ENCODE measurements around the gene MSL3B.

Gene MSL3B

DNA sequence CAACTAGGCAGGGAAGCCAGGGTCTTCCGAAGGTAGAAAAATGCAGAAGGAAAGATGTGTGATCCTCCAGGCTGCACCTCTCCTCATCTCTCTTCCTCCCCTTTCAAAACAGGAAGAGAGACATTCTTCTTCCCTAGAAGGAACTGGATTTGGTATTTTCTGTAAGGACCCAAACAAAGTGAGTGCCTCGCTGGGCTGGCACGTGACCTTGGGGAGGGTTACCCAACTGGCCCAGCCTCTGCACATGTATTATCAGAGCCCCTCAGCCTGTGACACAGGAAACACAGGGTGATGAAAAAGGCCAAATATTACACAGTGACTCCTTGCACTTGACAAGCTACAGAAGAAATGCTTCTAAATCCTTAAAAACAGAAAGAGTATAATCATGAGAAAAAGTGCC lies 16.1 kb downstream of the MSL3B start:
- DNase-seq, result no peak

DNA sequence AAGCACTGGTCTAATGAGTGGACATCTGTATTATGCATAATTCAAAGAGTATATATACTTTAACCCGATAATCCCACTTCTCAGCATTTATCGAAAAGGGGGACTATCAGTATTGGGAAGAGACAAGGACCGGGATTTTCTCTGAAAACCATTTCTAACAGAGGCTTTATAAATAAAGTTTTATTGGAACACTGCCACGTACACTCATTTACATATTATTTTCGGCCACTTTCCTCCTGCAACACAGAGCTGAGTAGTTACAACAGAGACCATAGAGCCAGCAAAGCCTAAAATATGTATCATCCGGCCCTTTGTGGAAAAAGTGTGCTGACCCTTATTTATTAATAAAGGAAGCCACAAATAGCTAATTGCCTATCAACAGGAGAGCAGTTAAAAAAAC lies 17.0 kb downstream of the MSL3B start:
- DNase-seq, result no peak

DNA sequence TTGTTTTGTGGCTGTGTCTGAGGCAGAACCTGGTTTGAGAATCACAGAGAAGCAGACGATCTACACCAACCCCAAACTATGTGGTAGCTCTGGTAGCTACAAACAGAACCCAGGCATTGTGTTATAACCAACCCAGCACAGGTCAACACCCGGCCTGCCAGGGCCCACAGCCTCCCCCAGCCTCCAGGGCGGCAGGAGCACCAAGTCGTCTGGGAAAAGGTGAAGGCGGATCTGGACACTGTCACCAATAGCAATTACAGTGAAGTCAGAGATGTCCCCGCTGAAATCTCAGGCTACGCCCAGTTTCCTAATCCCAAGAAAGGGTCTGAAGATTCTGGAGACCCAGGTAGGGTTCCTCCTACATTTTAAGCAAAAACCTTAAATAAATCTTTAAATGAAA lies 17.4 kb downstream of the MSL3B start:
- DNase-seq, result no peak

DNA sequence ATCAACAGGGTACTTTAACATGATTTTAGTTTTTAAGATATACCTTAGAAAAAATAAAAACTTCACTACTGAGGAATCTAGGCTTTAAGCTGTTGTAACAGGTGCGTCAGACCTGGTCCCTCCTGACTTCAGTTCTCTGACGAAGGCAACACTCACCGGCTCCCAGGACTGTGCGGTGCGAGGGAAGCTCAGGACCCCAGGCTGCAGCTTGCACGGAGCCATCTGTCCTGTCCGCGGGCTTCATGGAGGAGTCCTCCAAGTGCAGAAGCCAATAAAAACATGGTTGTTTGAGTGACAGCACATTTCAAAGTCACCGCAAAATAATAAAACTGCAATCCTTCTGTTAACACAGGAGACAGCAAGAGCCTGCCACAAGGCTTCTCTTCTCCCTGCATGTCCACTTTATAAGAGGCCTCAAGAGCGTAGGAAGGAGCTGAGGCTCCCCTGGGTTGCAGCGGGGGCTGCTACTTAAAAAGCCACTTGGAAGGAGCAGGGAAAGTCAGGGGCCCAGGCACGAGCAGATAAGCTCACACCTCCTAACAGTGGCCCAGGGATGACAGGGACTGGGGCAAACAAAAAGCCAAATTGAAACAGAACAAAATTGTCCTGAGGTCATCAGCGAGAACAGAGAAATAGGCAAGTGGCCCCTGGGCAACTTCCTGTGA lies 18.4 kb downstream of the MSL3B start:
- no peak for DNase-seq

DNA sequence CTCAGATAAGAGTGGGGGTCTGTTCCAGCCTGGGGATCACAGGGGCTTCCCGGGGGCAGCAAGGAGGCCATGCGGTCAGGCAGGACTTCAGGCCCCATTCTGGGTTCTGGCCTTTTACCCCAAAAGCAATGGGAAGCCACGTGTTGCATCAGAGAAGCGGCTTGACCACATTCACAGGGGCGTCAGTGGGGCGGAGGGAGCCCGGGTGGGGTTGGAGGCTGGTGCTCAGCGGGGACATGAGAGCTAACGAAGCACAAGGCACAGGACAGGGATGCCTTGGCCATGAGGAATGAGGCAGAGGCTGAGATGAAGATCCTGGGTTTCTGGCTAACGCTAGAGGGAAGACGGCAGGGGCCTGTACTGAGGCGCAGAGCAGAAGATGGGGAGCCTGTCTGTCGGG lies 19.9 kb downstream of the MSL3B start:
- DNase-seq, result no peak

DNA sequence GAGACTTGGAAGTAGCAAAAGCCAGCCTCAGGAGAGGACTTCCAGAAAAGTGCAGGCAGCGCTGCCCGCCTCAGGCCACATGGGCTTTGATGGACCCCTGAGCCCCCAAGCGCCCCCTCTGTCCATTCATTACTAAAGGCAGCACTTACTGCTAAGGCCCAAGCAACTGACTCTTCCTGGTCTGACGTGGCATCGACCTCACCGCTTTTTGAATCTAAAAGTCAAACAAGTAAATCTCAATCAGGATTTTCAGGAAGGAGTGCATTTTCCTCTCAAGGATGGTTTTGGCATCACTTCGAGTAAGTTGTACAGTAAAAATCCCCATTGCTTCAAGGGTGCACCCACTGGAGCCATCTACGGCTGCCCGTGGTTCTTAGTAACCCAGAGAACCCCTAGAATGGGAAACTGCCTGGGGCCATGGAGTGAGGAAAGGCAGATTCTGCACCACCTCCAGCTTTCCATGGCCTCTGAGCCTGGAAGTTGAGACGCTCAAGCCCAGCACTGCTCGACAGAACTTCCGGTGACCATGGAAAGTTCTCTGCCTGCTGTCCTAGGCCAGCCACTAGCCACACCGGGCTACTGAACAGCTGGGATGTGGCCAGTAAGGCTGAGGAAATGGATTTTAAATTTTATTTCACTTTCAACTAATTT lies 20.8 kb downstream of the MSL3B start:
- no peak for DNase-seq

DNA sequence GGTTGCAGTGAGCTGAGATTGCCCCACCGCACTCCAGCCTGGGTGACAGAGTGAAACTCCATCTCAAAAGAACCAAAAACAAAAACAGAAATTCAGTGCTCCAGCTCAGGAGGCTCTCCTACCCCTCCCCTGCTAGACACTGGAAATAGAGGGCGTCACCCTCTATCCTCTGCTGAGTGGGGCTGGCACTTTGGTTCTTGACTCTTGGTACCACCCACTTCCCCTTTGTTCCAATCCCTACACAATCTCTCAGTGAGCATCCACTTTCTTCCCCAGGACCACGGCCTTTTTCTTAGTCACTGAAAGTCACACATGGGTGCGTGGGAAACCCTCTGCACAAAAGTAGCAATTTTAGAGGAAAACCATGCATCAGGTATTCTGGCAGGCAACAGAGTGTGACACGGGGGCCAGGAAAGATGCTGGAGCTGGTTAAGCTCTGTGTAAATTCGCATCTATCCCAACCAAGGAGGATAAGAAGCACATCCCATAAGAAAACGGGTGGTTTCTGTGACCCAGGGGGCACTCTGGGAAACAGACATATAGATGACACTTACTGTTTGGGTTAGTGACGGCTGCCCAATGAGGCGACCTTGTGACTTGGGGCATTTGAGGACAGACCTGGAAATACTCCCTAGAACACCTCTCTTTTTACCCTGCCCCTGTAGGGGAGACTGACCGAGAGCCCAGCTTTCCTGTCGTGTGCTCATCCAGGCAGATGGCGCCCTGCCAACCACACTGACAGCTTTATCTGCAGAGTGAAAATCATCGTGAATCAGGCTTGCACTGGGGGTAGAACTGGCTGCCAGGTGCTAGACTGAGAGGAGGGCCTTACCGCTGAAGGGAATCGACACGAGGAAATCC lies 21.6 kb downstream of the MSL3B start:
- DNase-seq, result no peak

DNA sequence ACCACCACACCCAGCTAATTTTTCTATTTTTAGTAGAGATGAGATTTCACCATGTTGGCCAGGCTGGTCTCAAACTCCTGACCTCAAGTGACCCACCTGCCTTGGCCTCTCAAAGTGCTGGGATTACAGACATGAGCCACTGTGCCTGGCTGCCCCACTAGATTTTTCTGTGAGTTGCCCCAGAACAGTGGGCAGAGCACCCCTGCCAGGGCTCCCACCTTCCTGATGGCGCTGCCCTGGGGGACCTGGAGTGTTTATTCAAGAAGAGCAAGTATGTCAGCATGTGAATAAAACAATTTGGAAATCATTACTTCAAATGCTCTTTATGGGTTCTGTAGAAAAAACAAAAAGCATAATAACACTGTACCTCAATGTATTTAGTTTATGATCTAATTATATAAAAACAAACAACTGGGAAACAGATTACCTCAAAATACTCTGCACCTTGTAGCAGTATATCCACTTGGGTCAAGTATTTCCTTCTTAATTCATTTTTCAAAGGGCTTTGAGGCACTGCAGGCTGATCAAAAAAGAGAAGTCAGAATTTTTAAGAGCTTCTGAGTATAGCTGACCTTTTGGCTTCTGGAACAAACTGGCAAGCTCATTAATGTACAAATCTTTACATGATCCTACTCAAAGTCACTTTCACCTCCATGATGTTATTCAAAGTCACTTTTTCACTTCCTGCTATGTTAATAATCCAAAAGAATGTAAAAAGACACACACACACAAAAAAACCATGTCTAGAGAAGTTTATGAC lies 22.7 kb downstream of the MSL3B start:
- no peak for DNase-seq

DNA sequence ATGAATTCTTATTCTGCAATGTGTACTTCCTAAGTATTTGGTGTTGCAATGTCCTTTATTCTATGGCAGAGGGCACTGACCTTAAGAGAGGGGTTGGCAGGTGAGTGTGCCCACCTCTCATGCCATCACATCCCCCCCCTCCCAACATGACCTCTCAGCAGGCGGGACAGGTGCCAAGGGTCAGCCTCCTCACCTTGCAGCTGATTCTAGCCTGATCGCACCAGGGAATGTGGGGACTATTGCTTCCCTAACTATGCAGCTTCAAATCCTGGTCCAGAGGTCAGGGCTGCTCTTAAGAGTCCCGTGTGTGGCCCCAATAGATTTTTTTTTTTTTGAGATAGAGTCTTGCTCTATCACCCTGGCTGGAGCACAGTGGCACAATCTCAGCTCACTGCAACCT lies 23.4 kb downstream of the MSL3B start:
- no peak for DNase-seq

DNA sequence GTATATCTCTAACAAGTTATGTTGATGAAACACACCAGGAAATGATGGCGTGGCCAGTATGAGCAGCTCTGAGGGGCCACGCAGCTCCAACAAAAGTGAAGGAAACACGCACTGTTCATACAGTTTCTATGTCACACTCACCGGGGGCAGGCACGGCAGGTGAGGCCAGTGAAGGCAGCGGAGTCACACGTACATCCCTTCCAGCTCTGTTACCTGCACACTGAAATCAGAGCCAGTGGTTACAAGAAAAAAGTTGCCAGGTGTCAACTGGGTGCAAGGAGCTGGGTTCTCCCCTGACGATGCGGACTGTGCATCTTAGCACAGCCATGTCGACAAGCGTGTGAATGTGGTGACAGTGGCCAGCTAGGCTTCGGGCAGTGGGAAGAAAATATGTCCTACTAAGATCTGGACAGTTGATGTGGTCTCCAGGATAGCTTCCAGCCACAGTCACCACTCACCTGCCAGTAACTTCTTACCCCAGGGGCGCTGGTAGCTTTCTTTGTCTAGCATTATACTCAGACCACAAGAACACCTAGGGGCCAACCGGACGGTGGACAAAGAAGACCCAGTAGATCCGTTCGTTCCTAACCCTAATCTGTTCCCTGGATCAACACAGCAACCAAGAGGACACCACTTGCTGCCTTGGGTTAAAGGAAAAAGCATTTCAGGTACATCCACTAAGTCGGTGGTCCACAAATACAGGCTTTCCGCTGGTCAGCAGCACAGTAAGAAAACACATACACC lies 23.9 kb downstream of the MSL3B start:
- no peak for DNase-seq

DNA sequence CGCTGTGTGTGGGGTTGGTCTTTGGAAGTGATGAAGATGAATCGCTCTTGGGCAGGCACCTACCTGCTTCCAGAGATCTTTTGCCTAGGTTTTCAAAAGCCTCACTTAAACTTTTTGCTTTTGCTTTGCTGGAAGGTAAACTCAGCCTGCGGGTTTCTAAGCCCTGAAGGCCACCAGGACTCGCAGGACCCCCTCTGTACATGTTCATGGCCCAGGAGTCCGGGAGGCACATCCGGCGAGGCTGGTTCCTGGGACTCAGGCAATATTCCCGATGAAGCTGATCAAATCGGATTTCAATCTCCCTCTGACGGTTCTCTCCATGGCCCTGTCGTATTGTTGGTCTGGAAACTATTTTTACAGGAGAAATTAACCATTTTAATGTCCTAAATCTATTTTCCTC lies 27.0 kb downstream of the MSL3B start:
- no peak for DNase-seq

DNA sequence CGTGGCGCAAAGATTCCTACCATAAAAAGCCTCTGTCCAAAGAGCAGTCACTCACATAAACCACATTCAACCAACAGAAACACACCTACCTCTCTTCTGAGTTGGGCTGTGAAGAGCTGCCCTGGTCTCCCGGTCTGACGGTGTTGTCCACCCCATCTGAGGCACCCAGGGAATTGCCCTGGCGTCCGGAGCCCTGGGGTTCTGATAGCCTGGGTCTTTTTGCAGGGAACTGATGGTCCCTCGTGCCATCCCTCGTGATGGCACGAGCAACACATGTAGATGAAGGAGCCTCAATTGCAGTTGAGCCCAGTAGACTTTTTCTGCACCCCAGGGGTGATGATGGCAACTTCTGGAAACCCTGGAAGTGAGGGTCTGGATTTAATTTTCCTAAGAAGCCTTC lies 27.7 kb downstream of the MSL3B start:
- DNase-seq, result no peak

DNA sequence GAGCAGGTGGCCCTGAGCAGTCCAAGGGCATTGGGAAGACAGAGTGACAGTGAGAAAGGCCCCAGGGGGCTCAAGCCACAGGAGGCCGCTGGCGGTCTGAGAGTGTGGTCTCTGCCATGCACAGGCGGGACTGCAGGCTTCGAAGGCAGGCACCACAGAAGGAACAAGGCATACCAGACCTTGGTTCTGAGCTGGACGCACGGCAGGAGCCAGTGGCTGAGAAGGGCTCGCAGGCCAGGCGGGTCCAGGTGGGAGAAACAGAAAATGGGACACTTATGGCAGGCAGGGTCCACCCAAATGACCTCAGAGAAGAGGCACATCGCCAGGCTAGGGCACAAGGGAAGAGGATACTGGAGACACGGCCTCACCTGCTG lies 28.8 kb downstream of the MSL3B start:
- no peak for DNase-seq

DNA sequence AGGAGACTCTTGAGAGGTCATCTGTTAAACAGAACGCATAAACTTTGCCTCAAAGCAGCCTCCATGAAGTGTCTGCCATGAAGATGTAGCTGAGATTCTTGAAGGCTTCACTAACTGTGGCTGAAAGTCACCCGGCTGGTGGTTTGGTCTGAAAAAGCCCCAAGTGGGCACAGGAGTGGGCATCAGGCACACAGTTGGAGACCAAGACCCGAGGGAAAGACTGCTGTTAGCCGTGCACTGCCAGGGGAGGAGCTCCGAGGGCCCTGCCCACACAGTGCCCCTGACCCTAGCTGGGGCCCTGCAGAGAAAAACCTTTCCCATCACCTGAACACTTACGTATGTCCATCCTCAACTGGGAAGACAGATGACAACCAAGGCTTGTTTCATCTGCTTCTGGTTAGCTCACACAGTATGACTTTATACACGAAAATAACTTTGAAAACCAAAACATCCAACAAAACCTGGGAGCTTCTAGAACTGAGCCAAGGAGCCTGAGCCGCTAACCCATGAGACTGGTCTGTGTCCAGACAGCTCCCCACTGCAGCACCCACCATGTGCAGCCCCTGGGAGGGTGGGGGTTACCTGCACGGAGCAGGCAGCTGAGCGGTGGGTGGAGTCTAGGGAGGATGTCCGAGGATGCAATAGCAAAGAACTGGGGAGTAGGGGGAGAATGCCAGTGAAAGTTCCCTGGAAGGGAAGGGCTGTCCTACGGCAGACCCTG lies 29.3 kb downstream of the MSL3B start:
- no peak for DNase-seq

DNA sequence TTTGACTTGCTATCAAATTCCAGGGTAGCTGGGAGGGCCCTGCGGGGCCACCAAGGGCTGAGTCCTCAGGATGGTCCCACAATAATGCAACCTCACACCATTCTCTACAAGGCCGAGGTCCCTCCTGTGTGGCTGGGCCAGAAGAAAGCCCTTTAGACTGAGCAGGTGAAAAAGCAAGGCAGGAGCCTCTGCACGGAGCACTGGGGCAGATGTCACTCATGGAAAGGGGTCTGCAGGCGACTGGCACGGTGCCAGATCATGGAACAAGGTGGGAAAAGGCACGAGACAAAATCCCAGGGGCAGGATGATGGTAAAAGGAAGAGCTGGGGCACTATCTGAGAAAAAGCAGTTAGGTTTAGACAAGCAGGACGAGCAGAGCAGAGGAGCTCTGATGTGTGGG lies 29.9 kb downstream of the MSL3B start:
- no peak for DNase-seq

DNA sequence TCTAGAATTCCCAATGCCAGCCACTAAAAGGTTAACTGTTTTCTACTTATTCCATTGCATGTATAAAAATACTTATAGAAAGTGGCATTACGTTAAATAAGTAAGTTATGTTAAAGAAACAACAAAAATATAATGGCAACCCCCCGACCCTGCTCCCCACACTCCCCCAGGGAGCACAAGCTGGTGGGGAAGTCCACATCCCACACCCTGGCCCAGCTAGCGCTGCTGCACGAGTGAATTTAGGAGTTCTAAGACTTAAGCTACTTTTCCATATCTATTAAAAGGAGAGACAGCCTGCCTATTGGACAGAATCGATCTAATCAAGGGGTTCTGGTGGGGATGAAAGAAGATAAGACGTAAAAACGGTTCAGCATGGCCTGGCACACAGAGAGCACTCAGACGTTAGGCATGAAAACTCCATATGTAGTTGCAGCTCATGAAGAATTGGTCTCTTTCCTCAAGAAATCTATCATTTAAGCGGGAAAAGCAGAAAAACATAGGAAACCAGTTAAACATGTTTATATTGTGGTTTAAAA lies 30.4 kb downstream of the MSL3B start:
- DNase-seq, result no peak

DNA sequence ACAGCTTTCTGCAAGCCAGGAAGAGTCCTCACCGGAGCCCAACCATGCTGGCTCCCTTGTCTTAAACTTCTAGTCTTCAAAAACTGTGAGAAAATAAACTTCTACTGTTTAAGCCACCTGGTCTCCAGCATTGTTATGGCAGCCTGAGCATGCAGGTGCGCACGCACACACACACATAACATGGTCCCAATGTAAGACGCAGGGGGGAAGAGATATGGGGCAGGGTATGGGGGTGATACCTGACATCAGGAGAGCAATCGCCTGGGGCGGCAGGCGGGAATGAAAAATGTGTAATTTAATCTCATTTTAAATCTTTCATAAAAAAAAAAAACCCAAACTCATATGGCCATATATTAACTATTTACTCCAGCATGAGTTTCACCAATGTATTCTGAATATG lies 31.8 kb downstream of the MSL3B start:
- no peak for DNase-seq

DNA sequence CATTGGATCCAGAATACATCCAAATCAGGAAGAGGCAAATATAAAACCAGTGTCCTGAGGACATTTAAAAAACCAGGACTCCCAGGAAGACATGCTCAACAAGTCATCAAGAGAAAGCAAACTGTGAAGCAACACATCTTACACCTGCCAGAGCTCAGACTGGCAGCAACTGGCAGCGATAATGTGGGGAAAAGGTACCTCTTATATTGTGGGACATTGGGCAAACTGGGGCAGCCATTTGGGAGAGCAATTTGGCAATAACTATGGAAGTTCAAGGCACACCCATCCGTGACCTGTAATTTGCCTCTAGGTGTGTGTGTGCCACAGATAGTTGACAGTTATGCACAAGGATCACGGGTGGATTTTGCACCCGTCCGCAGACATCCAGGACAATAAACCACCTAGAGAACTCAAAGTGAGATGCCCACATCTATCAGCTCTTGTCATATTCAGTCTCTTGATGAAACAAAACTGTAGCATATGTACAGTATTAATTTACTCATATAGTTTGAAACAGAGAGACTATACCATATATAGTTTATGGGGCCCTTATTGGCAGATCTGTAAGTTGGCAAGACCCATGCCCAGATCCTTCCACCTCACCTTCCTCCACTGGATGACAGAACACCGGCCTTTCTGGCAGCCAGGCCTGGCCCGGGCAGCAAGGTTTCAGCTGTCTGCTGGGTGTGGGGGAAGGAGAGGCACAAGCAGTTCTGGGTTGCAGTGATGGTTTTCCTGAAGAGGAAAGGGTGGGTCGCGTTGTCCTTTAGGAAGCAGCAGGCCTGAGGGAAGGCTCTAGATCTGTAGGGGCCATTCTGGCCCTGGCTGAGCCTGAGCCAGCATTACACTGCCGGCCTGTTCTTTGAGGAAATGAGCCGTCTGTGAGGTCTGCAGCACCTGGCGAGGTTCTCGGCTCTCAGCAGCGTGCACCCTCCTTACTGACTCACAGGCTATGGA lies 32.7 kb downstream of the MSL3B start:
- no peak for DNase-seq

DNA sequence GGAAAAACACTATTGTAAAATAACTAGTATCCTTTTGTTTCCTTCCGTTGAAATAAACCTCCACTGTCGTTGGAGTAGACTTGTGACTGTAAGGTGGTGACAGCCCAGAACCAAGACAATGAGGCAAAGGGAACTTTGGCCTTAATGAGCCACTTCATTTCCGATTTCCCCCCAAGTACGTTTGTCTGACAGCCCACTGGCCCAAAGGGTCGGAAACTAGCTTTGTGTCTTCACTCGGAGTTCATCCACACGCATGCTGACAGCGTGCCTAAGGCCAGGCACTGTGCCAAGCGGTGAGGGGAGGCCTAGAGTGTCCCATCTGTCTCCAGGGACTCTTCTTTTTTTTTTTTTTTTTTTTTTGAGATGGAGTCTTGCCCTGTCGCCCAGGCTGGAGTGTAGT lies 34.8 kb downstream of the MSL3B start:
- no peak for DNase-seq

DNA sequence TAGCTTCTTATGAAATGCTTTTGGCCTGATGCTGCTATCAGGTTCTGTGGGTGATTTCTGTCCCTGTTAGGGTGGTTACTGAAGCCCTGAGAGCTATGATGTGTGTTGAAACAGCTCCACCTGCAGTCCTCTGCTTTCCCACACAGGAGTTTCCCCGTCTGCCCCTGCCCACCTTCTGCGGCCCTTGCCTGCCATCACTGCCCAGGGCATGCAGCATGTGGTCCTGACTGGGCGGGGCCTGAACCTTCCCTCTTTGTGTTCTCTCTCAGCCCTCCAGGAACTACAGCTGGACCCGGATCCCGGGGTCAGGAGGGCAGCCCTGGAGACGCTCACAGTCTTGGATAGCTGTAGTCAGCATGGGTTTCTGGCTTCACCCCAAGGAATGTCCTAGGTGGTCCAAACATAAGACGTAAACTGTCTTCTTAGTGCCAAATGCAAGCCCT lies 35.3 kb downstream of the MSL3B start:
- peak; percentile 8 for DNase-seq

All from NCI-H748 treated with DMSO at 0.1 percent for 48 hours (cell line).